B cell (primary cell): ENCODE results near the gene CAPN15. TPM values are rescaled to one million over a fixed set of nuclear protein-coding genes. Genes with fewer than 3 reads are reported as not detected.

Experiments
- ATAC-seq: fragments of 200-7000 bp; cut with Tn5 transposase; one replicate; pipeline ENCODE4 v1.10.0; 2021; ENCODE audit warnings: low read depth, mild to moderate bottlenecking, moderate number of reproducible peaks, moderate library complexity
- CTCF ChIA-PET: fragments of 350-600 bp; sonication (Branson Sonifier 250); formaldehyde crosslinking; loops from one replicate; lab custom pipeline; 2021; ENCODE audit warnings: antibody characterized with exemption, inconsistent platforms; lab: Charles Lee
- POLR2A ChIA-PET: fragments of 350-600 bp; sonication (Branson Sonifier 250); formaldehyde crosslinking; loops from one replicate; lab custom pipeline; 2021; ENCODE audit warnings: antibody characterized with exemption; lab: Charles Lee
- DNase-seq: peaks from one replicate; pipeline ENCODE4 v3.0.0; 2013
- H2AFZ ChIP-seq: 2 replicates; pipeline ENCODE4 v1.6.1; 2012; ENCODE audit warnings: mild to moderate bottlenecking, low read depth, low read length; ENCODE audit not compliant: insufficient read depth, poor library complexity, severe bottlenecking
- H3K27ac ChIP-seq, 2 donors: 1 replicate in 1 of 2; 2 replicates in 1 of 2; pipeline ENCODE4 v1.5.1; 2012 to 2013; ENCODE audit warnings: low read length in 2 of 2, mild to moderate bottlenecking in 2 of 2, moderate library complexity in 1 of 2
- H3K27me3 ChIP-seq, 4 experiments: fragments of 200-600 bp in 1 of 4; sonication (generic) in 1 of 4; replicated peaks in 1 of 4; 1 replicate in 2 of 4; 2 replicates in 2 of 4; pipeline versions ENCODE4 v1.6.1 to v1.7.0; 2013 to 2016; ENCODE audit warnings: low read length in 3 of 4, mild to moderate bottlenecking in 2 of 4, mixed read lengths in 1 of 4, moderate library complexity in 1 of 4; ENCODE audit not compliant: insufficient read depth in 4 of 4, control insufficient read depth in 3 of 4; ENCODE audit errors: control extremely low read depth in 1 of 4
- H3K36me3 ChIP-seq, 2 experiments: replicated peaks in 1 of 2; 1 replicate in 1 of 2; 2 replicates in 1 of 2; pipeline versions ENCODE4 v1.6.1 to v1.7.1; 2013; ENCODE audit warnings: low read length in 1 of 2; ENCODE audit not compliant: insufficient read depth in 2 of 2, control insufficient read depth in 1 of 2; ENCODE audit errors: control extremely low read depth in 1 of 2, extremely low read depth in 1 of 2
- H3K4me1 ChIP-seq, 2 donors: fragments of 200-600 bp in 1 of 2; sonication (generic) in 1 of 2; 1 replicate in 1 of 2; 2 replicates in 1 of 2; pipeline versions ENCODE4 v1.5.1 to v1.6.1; 2013 to 2017; ENCODE audit warnings: low read length in 2 of 2; ENCODE audit not compliant: control insufficient read depth in 2 of 2, insufficient read depth in 2 of 2
- H3K4me2 ChIP-seq: replicated peaks from 2 replicates; pipeline ENCODE3; 2012; ENCODE audit warnings: mild to moderate bottlenecking, low read depth, low read length; ENCODE audit not compliant: poor library complexity, severe bottlenecking
- H3K4me3 ChIP-seq, 5 experiments: fragments of 200-600 bp in 1 of 5; sonication (generic) in 1 of 5; 1 replicate in 3 of 5; 2 replicates in 2 of 5; pipeline versions ENCODE4 v1.5.1 to v1.7.0; 2011 to 2016; ENCODE audit warnings: low read length in 4 of 5, mild to moderate bottlenecking in 4 of 5, low read depth in 2 of 5, control low read depth in 1 of 5, moderate library complexity in 1 of 5; ENCODE audit not compliant: insufficient read depth in 1 of 5; ENCODE audit errors: control extremely low read depth in 1 of 5, extremely low read depth in 1 of 5
- H3K79me2 ChIP-seq: fragments of 200-600 bp; sonication (generic); one replicate; pipeline ENCODE4 v1.6.0; 2016; ENCODE audit warnings: low read length; ENCODE audit not compliant: control insufficient read depth, insufficient read depth
- H3K9ac ChIP-seq: fragments of 200-600 bp; sonication (generic); 2 replicates; pipeline ENCODE4 v1.6.1; 2017; ENCODE audit warnings: mild to moderate bottlenecking, low read length, moderate library complexity
- H3K9me3 ChIP-seq, 3 donors: one replicate each; pipeline versions ENCODE4 v1.6.1 to v1.7.1; 2013; ENCODE audit warnings: low read length in 2 of 3; ENCODE audit not compliant: control insufficient read depth in 2 of 3, insufficient read depth in 1 of 3; ENCODE audit errors: control extremely low read depth in 1 of 3
- H4K20me1 ChIP-seq: 2 replicates; pipeline ENCODE4 v1.6.0; 2012; ENCODE audit warnings: mild to moderate bottlenecking, low read length; ENCODE audit not compliant: insufficient read depth, control insufficient read depth, poor library complexity, severe bottlenecking
- H3K27ac Mint-ChIP-seq: one replicate; pipeline ENCODE4 v1.8.0; 2021; ENCODE audit warnings: mixed read lengths
- H3K27me3 Mint-ChIP-seq: one replicate; pipeline ENCODE4 v1.8.0; 2021; ENCODE audit warnings: mixed read lengths
- H3K4me1 Mint-ChIP-seq: one replicate; pipeline ENCODE4 v1.8.0; 2021; ENCODE audit warnings: mixed read lengths
- H3K4me3 Mint-ChIP-seq: one replicate; pipeline ENCODE4 v1.8.0; 2021; ENCODE audit warnings: mixed read lengths
- H3K9me3 Mint-ChIP-seq: one replicate; pipeline ENCODE4 v1.8.0; 2022; ENCODE audit warnings: mixed read lengths; ENCODE audit not compliant: insufficient read depth
- EZH2 ChIP-seq: IDR thresholded peaks from 2 replicates; pipeline ENCODE4 v1.6.1; 2012; ENCODE audit warnings: borderline replicate concordance, low read depth, mild to moderate bottlenecking, moderate library complexity, low read length; ENCODE audit not compliant: insufficient read depth, poor library complexity, severe bottlenecking
- WGBS: methylation state at CpG from one replicate; pipeline ENCODE4 v1.1.5; 2013; ENCODE audit warnings: missing lambda C conversion rate; ENCODE audit not compliant: insufficient coverage; 5-methylcytosine and 5-hydroxymethylcytosine counted together
- intact Hi-C: fragments of 100-400 bp; cut with micrococcal nuclease; formaldehyde crosslinking; loops from one replicate; pipeline ENCODE4 v1.10.0; 2022
- polyA plus RNA-seq: library from polyadenylated mRNA; depleted of rRNA; stranded (reverse); fragments of >200 nt; gene quantifications from 2 replicates; pipeline ENCODE4 v1.2.3, GENCODE V29; 2012
- total RNA-seq, 2 donors: library from RNA; stranded (reverse); fragments of 120-200 nt in 1 of 2; gene quantifications; 1 replicate in 1 of 2; 2 replicates in 1 of 2; pipeline versions ENCODE4 v1.2.3 to v1.2.4, GENCODE V29; 2013 to 2022
- TF ChIP-seq, protein P1 (sequence below): fragments of 200-600 bp; IDR thresholded peaks from one replicate; pipeline ENCODE4 v1.8.0; 2022; ENCODE audit warnings: antibody characterized with exemption, mild to moderate bottlenecking

Gene CAPN15
- total and polyA plus RNA-seq, 2 donors (not counting 1 experiment from before 2014, with no cell fraction given): 67.2 to 77.2 TPM

DNA sequence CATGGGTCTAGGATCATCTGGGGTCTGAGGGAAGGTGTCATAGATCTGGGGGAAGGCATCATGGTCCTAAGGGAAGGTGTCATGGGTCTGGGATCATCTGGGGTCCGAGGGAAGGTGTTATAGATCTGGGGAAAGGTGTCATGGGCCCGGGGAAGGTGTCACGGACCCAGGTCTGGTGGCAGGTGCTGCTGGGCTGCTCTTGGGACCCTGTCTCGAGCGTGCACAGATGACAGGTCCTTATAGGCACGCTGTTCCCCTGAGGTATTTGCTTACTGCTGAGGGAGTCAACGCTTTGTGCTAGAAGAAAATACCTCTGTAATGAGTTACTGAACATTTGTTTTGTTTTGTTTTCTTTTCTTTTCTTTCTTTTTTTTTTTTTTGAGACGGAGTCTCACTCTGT lies 63.7 kb downstream of the CAPN15 start:
- Histone ChIP-seq H3K79me2 (peaks cover 71% of the 10 kb centered on the region), H3K27me3 (no peaks in the 10 kb centered on the region), H2AFZ (no peak overlapping the region), H3K9ac (no peak overlapping the region), H3K27ac (no peak overlapping the region), H3K9me3 (no peaks in the 10 kb centered on the region), H3K36me3 (no peaks in the 10 kb centered on the region), H3K4me3 (no peak overlapping the region), H3K4me2 (no peak overlapping the region), H4K20me1 (peaks cover 53% of the 10 kb centered on the region), H3K4me1 (peaks cover 14 to 30% of the 10 kb centered on the region in 2 donors)
- CTCF ChIA-PET: no interaction called here
- TF ChIP-seq, protein P1, sequence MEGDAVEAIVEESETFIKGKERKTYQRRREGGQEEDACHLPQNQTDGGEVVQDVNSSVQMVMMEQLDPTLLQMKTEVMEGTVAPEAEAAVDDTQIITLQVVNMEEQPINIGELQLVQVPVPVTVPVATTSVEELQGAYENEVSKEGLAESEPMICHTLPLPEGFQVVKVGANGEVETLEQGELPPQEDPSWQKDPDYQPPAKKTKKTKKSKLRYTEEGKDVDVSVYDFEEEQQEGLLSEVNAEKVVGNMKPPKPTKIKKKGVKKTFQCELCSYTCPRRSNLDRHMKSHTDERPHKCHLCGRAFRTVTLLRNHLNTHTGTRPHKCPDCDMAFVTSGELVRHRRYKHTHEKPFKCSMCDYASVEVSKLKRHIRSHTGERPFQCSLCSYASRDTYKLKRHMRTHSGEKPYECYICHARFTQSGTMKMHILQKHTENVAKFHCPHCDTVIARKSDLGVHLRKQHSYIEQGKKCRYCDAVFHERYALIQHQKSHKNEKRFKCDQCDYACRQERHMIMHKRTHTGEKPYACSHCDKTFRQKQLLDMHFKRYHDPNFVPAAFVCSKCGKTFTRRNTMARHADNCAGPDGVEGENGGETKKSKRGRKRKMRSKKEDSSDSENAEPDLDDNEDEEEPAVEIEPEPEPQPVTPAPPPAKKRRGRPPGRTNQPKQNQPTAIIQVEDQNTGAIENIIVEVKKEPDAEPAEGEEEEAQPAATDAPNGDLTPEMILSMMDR: no peak
- no peak for TF ChIP-seq EZH2
- H3K4me1 Mint-ChIP-seq: peaks cover 48% of the 10 kb centered on the region
- WGBS: 84% methylated on average over 4 of the region's 8 CpGs
- intact Hi-C loops: no loop called here
- POLR2A ChIA-PET: no interaction called here
- peak overlapping the region; percentile 80 for H3K27ac Mint-ChIP-seq
- H3K9me3 Mint-ChIP-seq: no peaks in the 10 kb centered on the region
- peak overlapping the region; percentile 90 for H3K4me3 Mint-ChIP-seq
- DNase-seq (no peak), ATAC-seq (no peak)
- H3K27me3 Mint-ChIP-seq: no peaks in the 10 kb centered on the region

DNA sequence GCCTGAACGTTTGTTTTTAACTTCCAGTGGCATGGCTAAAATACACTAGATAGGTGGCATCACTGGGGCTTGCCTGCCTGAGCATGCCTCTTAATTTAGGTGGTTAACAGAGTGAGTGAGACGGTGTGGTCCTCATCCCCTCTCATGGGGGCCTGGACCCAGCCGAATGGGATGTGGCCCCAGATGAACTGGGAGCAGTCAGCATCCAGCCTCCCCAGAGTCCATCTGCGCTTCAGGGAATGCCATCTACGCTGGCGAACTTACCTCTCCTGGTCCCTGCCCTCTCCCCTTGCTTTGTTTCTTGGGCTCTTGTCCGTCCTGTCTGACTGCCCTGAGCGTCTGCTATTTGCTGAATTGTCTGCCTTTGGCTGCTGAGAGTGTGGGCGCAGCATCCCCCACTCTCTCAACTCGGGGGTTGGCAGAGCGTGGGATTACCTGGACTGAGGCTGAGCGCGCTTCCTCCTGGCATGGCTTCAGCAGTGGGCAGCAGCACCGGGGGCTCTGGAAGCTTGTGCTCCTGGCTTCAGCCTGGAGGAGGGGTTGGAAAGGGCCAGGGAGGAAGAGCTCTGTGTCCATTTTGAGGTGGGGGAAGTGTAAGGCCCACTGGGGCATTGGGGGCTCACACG lies 64.5 kb downstream of the CAPN15 start:
- no peak for DNase-seq
- Mint-ChIP-seq H3K27ac (no peak overlapping the region), H3K9me3 (no peaks in the 10 kb centered on the region), H3K4me1 (peaks cover 48% of the 10 kb centered on the region), H3K27me3 (no peaks in the 10 kb centered on the region), H3K4me3 (peak overlapping the region; percentile 39)
- H4K20me1 ChIP-seq: peaks cover 47% of the 10 kb centered on the region
- H3K4me1 ChIP-seq: peaks cover 14 to 30% of the 10 kb centered on the region in 2 donors
- no peak overlapping the region for H3K27ac ChIP-seq
- no peaks in the 10 kb centered on the region for H3K36me3 ChIP-seq
- H3K4me2 ChIP-seq: no peak overlapping the region
- ChIA-PET CTCF (no interaction called here), POLR2A (interaction anchor here (0.6 to 1.4 kb wide), 2 partner anchors 45 to 396 kb away, joined by 3 to 5 read pairs; partner anchors contain the start of gene METTL26)
- WGBS: 93% methylated on average over 15 of the region's 15 CpGs
- no peaks in the 10 kb centered on the region for H3K9me3 ChIP-seq
- TF ChIP-seq, protein P1: no peak
- TF ChIP-seq EZH2: no peak
- intact Hi-C loops: no loop called here
- no peaks in the 10 kb centered on the region for H3K27me3 ChIP-seq
- no peak overlapping the region for H3K9ac ChIP-seq
- H3K4me3 ChIP-seq: no peak overlapping the region
- no peak for ATAC-seq
- H2AFZ ChIP-seq: no peak overlapping the region
- peaks cover 72% of the 10 kb centered on the region for H3K79me2 ChIP-seq
